Esophagus squamous epithelium (tissue), 5 donors: Measurements from ENCODE around the gene ARGLU1. TPM values are rescaled to one million over a fixed set of nuclear protein-coding genes. Genes with fewer than 3 reads are reported as not detected.

Experiments used
- DNase-seq: peaks from one replicate; lab custom pipeline; 2025; lab: John Stamatoyannopoulos, UW
- H3K27ac ChIP-seq, 4 donors: fragments of 200-600 bp; sonication (generic); one replicate each; pipeline ENCODE4 v1.5.1; 2016 to 2019; ENCODE audit warnings: mild to moderate bottlenecking in 1 of 4
- H3K27me3 ChIP-seq, 4 donors: fragments of 200-600 bp; sonication (generic); 1 replicate in 3 of 4; 2 replicates in 1 of 4; pipeline versions ENCODE4 v1.5.1 to v1.6.0; 2017 to 2021; ENCODE audit warnings: antibody characterized with exemption in 1 of 4
- H3K36me3 ChIP-seq, 3 donors: fragments of 200-600 bp; sonication (generic); one replicate each; pipeline ENCODE4 v1.5.1; 2016 to 2019
- H3K4me1 ChIP-seq, 3 donors: fragments of 200-600 bp; sonication (generic); one replicate each; pipeline ENCODE4 v1.5.1; 2017 to 2019
- H3K4me3 ChIP-seq, 4 donors: fragments of 200-600 bp; sonication (generic); 1 replicate in 3 of 4; 2 replicates in 1 of 4; pipeline ENCODE4 v1.5.1; 2016 to 2019; ENCODE audit warnings: mild to moderate bottlenecking in 2 of 4, moderate library complexity in 1 of 4
- H3K9me3 ChIP-seq, 3 donors: fragments of 200-600 bp; sonication (generic); one replicate each; pipeline ENCODE4 v1.5.1; 2016 to 2019
- POLR2A ChIP-seq, 4 donors: fragments of 450-650 bp; IDR thresholded peaks; one replicate each; pipeline ENCODE4 v1.6.1; 2017; ENCODE audit warnings: antibody characterized with exemption in 4 of 4, mild to moderate bottlenecking in 4 of 4, moderate library complexity in 3 of 4
- WGBS, 2 donors: methylation state at CpG; one replicate each; pipeline ENCODE4 v1.1.5; 2018; 5-methylcytosine and 5-hydroxymethylcytosine counted together
- intact Hi-C: fragments of 100-400 bp; cut with DNase I; formaldehyde crosslinking; loops from one replicate; pipeline ENCODE4 v1.15.0; 2022
- total RNA-seq, 4 donors: library from RNA; depleted of rRNA; stranded (reverse); fragments of >200 nt; gene quantifications; one replicate each; pipeline ENCODE4 v1.1.0, GENCODE V29; 2016
- TF ChIP-seq, protein P1 (sequence below), 6 experiments: fragments of 450-650 bp in 4 of 6; fragments of 200-600 bp in 2 of 6; sonication (generic) in 2 of 6; IDR thresholded peaks; one replicate each; pipeline ENCODE4 v1.5.1; 2016 to 2019; ENCODE audit warnings: antibody characterized with exemption in 6 of 6, mild to moderate bottlenecking in 4 of 6, moderate library complexity in 4 of 6
- donor health status: DM: yes; HTN: yes; CAD: no.

ARGLU1 gene
- total RNA-seq, 4 donors from 2014 or later, result 29.1 to 111 (median 47.3) TPM

DNA sequence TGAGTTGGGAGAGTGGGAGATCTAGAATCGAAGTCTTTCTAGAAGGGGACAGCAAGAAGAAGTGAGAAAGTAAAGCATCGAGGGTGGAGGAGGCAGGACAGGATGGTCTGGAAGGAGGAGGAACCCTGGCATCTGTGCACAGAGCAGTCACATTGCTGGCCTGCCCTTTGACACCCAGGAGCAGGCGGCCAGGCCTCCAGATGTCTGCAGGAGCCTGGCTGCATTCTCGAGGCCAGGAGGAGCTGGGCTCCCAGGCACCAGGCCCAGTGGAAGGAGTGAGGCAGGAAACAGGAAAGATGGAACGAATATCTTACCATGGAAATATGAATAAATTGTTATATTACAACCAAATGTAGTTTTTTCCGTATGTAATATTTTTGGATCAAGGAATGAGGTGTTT lies 27.7 kb upstream of the ARGLU1 start:
- H3K27ac ChIP-seq, result no peak overlapping the region
- intact Hi-C loops, result no loop called here
- H3K4me3 ChIP-seq, result no peak overlapping the region
- DNase-seq, result no peak
- no peaks in the 10 kb centered on the region for H3K36me3 ChIP-seq
- WGBS, 2 donors, result 62 to 80% methylated on average over 6 of the region's 6 CpGs
- no peaks in the 10 kb centered on the region for H3K4me1 ChIP-seq
- H3K27me3 ChIP-seq, result no peaks in the 10 kb centered on the region
- no peak for TF ChIP-seq POLR2A (IDR thresholded peaks at IDR 0.05)
- TF ChIP-seq, protein P1, sequence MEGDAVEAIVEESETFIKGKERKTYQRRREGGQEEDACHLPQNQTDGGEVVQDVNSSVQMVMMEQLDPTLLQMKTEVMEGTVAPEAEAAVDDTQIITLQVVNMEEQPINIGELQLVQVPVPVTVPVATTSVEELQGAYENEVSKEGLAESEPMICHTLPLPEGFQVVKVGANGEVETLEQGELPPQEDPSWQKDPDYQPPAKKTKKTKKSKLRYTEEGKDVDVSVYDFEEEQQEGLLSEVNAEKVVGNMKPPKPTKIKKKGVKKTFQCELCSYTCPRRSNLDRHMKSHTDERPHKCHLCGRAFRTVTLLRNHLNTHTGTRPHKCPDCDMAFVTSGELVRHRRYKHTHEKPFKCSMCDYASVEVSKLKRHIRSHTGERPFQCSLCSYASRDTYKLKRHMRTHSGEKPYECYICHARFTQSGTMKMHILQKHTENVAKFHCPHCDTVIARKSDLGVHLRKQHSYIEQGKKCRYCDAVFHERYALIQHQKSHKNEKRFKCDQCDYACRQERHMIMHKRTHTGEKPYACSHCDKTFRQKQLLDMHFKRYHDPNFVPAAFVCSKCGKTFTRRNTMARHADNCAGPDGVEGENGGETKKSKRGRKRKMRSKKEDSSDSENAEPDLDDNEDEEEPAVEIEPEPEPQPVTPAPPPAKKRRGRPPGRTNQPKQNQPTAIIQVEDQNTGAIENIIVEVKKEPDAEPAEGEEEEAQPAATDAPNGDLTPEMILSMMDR (IDR thresholded peaks at IDR 0.05), result no peak
- H3K9me3 ChIP-seq, result no peaks in the 10 kb centered on the region

DNA sequence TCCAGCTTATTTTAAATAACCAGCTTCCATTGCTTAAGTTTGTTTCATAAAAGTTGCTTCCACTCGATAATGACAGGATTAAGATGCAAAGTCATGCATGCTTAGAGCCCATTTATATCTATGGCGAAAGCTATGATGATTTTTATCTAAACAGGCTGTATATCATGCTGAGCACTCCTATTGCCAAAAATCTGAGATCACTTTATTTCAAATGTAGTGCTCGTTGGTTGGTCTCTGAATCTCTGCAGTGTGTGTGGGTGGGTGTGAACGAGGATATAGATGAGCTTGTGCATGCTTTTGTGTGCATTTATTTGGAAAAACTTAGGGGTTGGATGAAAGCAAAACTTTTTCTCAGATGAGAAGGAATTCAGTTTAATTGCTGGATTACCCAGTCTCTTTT lies 27.0 kb upstream of the ARGLU1 start:
- H3K9me3 ChIP-seq, result no peaks in the 10 kb centered on the region
- H3K27me3 ChIP-seq, result no peaks in the 10 kb centered on the region
- peaks cover 0 to 3% (median 0%) of the 10 kb centered on the region in 3 donors for H3K4me1 ChIP-seq
- WGBS, 2 donors, result 48 to 61% methylated on average over 4 of the region's 4 CpGs
- TF ChIP-seq, protein P1 (IDR thresholded peaks at IDR 0.05), result no peak
- TF ChIP-seq POLR2A (IDR thresholded peaks at IDR 0.05), result no peak
- no peak overlapping the region for H3K27ac ChIP-seq
- H3K4me3 ChIP-seq, result no peak overlapping the region
- intact Hi-C loops, result no loop called here
- no peak for DNase-seq
- H3K36me3 ChIP-seq, result no peaks in the 10 kb centered on the region

DNA sequence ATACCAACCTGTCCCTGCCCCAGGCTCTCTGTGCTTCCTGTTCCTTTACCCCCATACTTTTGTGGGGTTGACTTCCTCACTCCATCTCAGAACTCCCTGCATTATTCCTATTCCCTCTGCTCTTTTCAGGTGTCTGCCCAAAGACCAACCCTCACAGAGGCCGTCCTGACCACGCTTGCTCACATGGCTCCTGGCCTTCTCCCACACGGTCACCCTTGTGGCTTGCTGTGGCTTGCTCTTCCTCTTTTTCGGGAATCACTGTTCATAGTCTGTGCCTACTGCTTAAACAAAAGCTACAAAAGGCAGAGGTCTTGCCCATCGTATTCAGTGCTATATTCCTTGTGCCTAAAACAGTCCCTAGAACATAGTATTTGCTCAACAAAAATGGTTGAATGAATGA lies 25.2 kb upstream of the ARGLU1 start:
- Histone ChIP-seq H3K4me3 (no peak overlapping the region), H3K36me3 (no peaks in the 10 kb centered on the region), H3K4me1 (peaks cover 0 to 18% (median 0%) of the 10 kb centered on the region in 3 donors), H3K9me3 (no peaks in the 10 kb centered on the region), H3K27ac (no peak overlapping the region), H3K27me3 (no peaks in the 10 kb centered on the region)
- WGBS, 2 donors, result 66 to 71% methylated on average over 5 of the region's 5 CpGs
- TF ChIP-seq POLR2A (IDR thresholded peaks at IDR 0.05), result no peak
- TF ChIP-seq, protein P1 (IDR thresholded peaks at IDR 0.05), result no peak
- intact Hi-C loops, result no loop called here
- no peak for DNase-seq

DNA sequence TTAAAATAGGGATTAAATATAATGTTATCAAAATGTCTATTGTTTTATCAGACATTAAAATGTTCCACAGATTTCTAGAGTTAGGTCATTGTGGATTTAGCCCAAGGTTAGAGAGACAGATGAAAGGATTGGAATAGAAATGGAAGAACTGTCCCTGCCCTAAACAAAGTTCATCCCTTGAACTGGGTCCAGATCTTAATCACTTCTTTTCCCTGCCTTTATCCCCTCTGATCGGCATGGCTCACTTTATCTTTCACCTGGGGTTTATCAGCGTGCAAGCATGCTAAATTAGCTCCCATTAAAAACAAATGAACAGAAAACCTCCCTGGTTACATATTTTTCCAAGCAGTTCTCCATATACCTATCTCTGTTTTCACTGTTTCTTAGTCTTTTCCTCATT lies 23.4 kb upstream of the ARGLU1 start:
- H3K36me3 ChIP-seq, result no peaks in the 10 kb centered on the region
- H3K4me3 ChIP-seq, result no peak overlapping the region
- H3K9me3 ChIP-seq, result peaks cover 0 to under 1% (median 0%) of the 10 kb centered on the region in 3 donors
- no peak overlapping the region for H3K27ac ChIP-seq
- intact Hi-C loops, result no loop called here
- WGBS, 2 donors, result 70 to 72% methylated on average over 2 of the region's 2 CpGs
- no peaks in the 10 kb centered on the region for H3K27me3 ChIP-seq
- peaks cover 0 to 31% (median 6%) of the 10 kb centered on the region in 3 donors for H3K4me1 ChIP-seq
- TF ChIP-seq, protein P1 (IDR thresholded peaks at IDR 0.05), result no peak
- no peak for TF ChIP-seq POLR2A (IDR thresholded peaks at IDR 0.05)
- DNase-seq, result no peak

DNA sequence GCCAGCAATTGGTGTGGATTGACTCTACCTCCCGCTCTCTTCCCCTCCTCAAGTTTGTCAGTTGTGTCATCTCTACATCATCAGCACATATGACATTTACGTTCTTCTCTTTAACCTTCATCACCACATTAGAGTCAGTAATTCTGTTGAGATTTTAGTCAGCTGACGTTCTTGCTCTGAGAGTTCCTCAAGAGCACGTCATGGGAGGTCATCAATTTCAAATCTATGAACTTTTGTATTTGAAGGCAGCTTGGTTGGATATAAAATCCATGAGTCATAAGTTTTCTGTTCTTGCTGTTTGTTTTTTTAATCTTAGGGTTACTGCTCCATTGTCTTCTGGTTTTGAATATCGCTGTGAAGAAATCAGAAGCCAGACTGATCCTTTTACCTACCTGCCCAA lies 21.8 kb upstream of the ARGLU1 start:
- no peaks in the 10 kb centered on the region for H3K36me3 ChIP-seq
- H3K27me3 ChIP-seq, result no peaks in the 10 kb centered on the region
- DNase-seq, result no peak
- no peak for TF ChIP-seq POLR2A (IDR thresholded peaks at IDR 0.05)
- TF ChIP-seq, protein P1 (IDR thresholded peaks at IDR 0.05), result no peak
- intact Hi-C loops, result no loop called here
- H3K4me1 ChIP-seq, result peaks cover 0 to 31% (median 6%) of the 10 kb centered on the region in 3 donors
- H3K27ac ChIP-seq, result peak overlapping the region in 1 of 4 donors; percentile 25
- no peak overlapping the region for H3K4me3 ChIP-seq
- WGBS, 2 donors, result 53 to 56% methylated on average over 5 of the region's 5 CpGs
- peaks cover 0 to 11% (median 5%) of the 10 kb centered on the region in 3 donors for H3K9me3 ChIP-seq
